ENCODE data around the gene LHPP.
"Not testable (repeated sequence)": the region's sequence is repeated elsewhere in the genome, so short reads cannot be mapped to it uniquely, and the experiment has no call there.

LHPP gene

DNA sequence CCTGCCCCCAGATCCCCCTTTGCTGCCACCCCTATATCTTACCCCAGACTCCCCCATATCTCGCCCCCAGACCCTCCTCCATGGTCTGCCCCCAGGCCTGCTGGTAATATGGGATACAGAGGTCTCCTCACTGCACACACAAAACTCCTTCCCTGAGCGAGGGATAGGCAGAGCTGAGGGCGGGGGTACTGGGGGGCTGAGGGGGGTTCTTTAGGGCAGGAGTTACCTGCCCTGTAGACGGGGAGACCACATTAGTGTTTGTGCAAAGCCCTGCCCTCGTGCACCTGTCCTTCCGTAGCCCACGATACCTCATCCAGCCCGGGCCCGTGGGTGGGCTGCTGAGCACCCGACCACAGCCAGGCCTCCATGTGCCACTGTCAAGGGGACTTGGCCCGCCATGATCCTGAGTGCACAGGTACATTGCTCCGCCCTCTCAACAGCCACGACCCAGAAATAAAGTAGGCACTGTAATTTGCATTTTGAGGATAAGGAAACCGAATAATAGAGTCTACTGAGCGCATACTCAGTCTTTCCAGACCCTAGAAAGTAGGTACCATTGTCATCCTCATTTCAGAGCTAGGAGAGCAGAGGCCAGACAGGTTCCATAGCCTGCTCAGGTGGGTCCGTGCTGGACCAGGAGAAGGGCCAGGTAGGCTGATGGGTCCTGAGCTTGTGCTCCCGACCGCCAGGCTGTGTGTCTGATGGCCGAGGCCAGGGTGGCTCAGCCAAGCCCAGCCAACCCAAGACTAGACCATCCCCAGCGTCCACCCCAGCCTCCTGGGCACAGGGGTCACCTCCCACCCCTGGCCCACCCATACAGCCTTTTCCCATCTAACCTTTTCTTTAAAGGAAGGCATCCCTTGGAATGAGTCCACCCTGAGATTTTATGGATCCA, 115.2 kb downstream of the LHPP start:
- DNase-seq: no peak

DNA sequence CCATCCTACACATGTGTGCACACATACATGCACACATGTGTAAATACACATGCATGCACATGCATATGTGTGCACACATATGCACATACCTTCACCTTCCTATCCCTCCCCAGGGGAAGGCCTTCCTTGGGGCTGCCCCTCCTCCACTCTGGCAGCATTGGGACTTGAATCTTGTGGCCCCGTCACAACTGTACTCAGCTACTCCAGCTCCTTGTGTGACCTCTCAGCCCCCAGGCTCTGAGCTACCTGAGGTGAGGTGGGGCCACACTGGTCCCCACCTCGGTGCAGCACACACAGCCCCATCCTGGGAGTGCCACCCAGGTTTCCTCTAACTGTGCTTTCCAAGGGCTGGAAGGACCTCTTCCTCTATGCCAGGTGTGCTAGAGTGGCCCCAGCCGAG, 116.0 kb downstream of the LHPP start:
- DNase-seq: peak; percentile 8

GRCh38 chr10:124578231-124579010, 116.8 kb downstream of the LHPP start:
- DNase-seq: no peak

DNA sequence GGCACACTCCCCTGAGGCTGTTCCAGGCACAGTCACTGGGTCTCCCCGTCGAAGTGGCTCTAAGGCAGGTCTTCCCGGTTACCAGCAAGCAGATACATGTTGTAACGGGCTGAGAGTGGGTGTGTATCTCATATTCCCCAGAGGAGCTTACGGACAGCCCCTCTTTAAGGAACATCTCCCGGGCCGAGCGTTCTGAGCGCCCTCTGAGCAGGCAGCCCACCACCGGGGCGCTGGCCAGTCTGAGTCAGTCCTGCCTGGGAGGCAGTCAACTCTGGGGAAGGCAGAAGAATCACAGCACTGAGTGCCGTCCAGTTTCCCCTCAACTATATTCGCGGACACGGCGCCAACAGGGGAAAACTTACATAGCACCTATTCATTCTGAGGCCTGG, 117.4 kb downstream of the LHPP start:
- DNase-seq: peak; percentile 71

GRCh38 chr10:124586142-124586541, 124.5 kb downstream of the LHPP start:
- DNase-seq: no peak

GRCh38 chr10:124587811-124588211, 126.2 kb downstream of the LHPP start:
- DNase-seq: peak; percentile 15

- not testable (repeated sequence) for DNase-seq
Measured at GRCh38 chr10:124588341-124588735, 126.7 kb downstream of the LHPP start.

GRCh38 chr10:124588736-124589490, 127.3 kb downstream of the LHPP start:
- DNase-seq: peak; percentile 78

- peak; percentile 84 for DNase-seq
Measured at GRCh38 chr10:124589491-124590041, 127.9 kb downstream of the LHPP start.

DNA sequence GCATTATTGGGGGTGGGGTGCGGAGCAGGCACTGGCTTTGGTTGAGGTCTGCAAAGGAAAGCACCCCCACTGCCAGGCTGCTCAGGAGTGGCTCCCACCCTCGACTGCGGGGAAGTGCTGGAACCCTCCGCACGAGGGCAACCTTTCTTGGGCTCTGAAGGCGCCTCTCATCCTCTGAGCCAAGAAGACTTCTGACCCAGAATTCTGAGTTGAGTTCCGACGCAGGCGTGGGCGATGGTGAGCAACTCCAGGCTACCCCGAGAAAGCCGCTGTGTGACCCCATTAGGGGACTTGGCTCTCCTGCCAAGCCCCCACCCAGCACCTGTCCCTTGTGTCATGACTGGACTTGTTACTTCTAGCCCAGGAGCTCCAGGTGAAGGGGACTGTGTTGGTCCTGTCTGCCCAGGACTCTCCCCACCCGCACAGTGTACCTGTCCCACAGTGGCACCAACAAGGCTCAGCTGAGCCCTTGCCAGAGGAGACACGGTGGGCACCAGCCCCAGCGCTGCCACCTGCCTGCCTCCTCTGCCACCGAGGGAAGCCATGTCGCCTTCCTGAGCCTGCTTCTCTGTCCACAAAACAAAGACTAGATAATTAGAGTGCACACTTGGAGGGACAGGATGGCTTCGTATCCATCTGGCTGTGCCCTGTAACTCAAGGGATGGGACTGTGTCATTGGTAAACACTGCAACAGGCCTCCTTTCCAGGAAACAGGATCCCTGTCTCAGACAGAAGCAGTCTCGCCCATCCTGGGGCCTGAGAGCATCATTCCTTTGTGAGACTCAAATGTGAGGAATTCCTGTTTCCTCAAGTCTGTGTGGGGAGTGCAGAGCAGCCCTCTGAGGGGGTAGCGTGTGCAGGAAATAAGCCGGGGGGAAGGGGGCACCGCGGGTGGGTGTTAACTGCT, 128.8 kb downstream of the LHPP start:
- DNase-seq: peak; percentile 26

DNA sequence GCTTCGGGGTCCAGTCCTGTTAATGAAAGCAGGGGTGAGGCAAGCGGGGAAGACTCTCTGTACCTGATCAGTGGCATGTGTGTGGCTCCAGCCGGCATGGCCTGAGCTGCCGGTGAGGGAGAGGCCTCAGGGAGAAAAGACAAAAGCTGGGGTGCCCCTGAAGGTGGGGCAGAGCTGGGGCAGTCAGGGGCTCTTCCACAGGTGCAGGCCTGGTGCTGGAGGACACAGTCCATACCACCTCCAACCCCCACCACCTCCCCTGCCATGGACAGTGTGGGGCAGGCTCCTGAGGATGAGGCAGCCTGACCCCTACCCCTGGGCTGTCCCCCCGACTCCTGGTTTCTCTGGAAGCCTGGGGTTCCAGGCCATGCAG, 129.5 kb downstream of the LHPP start:
- DNase-seq: no peak

DNA sequence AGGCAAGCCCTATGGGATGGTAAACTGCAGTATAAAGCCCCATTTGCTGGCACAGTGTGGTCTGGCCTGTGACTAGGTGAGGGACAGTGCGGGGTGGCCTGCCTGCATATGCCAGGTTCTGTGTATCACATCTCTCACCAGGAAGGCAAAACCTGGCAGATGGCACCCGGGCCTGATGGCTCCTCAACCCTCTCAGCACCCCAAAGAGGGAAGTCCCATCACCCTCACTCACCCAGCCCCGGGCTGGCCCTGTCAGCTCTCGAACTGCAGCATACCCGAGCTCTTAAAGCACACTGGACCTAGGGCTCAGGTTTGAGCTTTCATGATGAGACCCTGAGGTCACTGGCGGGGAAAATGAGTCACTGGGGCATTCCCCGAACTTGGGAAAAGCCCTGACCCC, 130.5 kb downstream of the LHPP start:
- DNase-seq: peak; percentile 15

- peak; percentile 56 for DNase-seq
Measured at GRCh38 chr10:124592736-124593430, 131.3 kb downstream of the LHPP start.

DNA sequence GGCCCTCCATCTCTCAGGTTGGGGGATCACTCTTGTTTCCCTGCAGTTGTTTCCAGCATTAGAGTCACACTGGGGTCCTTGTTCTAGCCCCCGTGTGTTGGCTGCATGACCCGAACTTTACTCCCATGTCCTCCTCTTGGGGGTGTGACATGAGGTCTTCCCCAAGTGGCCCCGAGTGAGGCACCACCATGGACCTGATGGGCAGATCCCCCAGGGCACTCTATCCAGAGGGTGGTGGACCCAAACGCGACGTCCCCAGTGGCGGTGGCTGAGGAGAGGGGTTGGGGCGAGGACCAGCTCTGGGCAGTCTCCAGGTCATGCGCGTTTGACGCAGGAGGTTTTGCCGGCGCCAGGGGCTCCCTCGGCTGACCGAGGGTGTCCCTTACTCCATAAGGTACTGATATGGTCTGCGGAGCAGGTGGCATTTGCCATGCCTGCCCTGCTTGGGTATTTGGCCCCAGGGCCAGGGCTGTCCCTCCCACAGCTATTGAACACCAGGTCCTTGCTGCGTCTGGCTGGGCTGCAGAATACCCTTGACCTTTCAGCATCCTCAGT, 131.9 kb downstream of the LHPP start:
- no peak for DNase-seq

- no peak for DNase-seq
Measured at GRCh38 chr10:124594240-124594639, 132.6 kb downstream of the LHPP start.

GRCh38 chr10:124595143-124595883, 133.7 kb downstream of the LHPP start:
- peak; percentile 12 for DNase-seq

GRCh38 chr10:124596116-124596785, 134.6 kb downstream of the LHPP start:
- DNase-seq: peak; percentile 23

- peak; percentile 18 for DNase-seq
Measured at GRCh38 chr10:124596962-124597845, 135.6 kb downstream of the LHPP start.

DNA sequence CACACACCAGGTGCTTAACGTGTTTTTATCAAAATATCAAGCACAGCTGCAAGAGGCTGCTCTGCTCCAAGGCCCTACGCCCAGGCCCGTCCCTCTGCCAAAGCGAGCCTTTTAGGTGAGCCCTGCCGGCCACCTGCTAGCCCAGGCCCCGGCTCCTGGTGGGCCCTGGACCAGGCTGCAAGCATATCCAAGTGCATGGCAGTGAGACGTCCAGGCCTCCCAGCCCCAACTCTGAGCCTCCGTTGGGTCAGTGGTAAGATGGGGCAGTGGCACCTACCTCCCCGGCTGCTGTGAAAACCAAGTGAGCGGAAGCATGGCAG, 136.2 kb downstream of the LHPP start:
- DNase-seq: no peak
